Thyroid gland (tissue), 4 donors: ENCODE results near the gene TCF7L1. TPM values are rescaled to one million over a fixed set of nuclear protein-coding genes. Genes with fewer than 3 reads are reported as not detected.

Experiments used
- DNase-seq, 2 donors: peaks; one replicate each; pipeline ENCODE4 v3.0.0-alpha.2; 2019
- H3K27ac ChIP-seq, 3 donors: fragments of 200-600 bp; sonication (generic); 1 replicate in 2 of 3; 2 replicates in 1 of 3; pipeline ENCODE4 v1.5.1; 2016 to 2019; ENCODE audit warnings: mild to moderate bottlenecking in 1 of 3, moderate library complexity in 1 of 3
- H3K27me3 ChIP-seq: fragments of 200-600 bp; sonication (generic); one replicate; pipeline ENCODE4 v1.5.1; 2019
- H3K36me3 ChIP-seq, 2 donors: fragments of 200-600 bp; sonication (generic); one replicate each; pipeline ENCODE4 v1.5.1; 2016 to 2019
- H3K4me1 ChIP-seq, 2 donors: fragments of 200-600 bp; sonication (generic); one replicate each; pipeline ENCODE4 v1.5.1; 2017 to 2019
- H3K4me3 ChIP-seq, 3 donors: fragments of 200-600 bp; sonication (generic); replicated peaks in 1 of 3; 1 replicate in 2 of 3; 2 replicates in 1 of 3; pipeline ENCODE4 v1.5.1; 2016; ENCODE audit warnings: mild to moderate bottlenecking in 1 of 3
- H3K9me3 ChIP-seq: fragments of 200-600 bp; sonication (generic); one replicate; pipeline ENCODE4 v1.5.1; 2017
- CTCF ChIP-seq, 6 experiments: fragments of 200-600 bp in 3 of 6; fragments of 450-650 bp in 3 of 6; sonication (generic) in 3 of 6; IDR thresholded peaks; one replicate each; pipeline ENCODE4 v1.5.1; 2016 to 2019; ENCODE audit warnings: antibody characterized with exemption in 6 of 6, mild to moderate bottlenecking in 2 of 6, inconsistent platforms in 1 of 6, moderate library complexity in 1 of 6
- POLR2A ChIP-seq, 2 donors: fragments of 450-650 bp; IDR thresholded peaks; one replicate each; pipeline ENCODE4 v1.6.1; 2017; ENCODE audit warnings: antibody characterized with exemption in 2 of 2, mild to moderate bottlenecking in 2 of 2, moderate library complexity in 1 of 2
- WGBS, 2 donors: methylation state at CpG; one replicate each; pipeline ENCODE4 v1.1.5; 2017; 5-methylcytosine and 5-hydroxymethylcytosine counted together
- intact Hi-C: fragments of 100-400 bp; cut with DNase I; formaldehyde crosslinking; loops from one replicate; pipeline ENCODE4 v1.15.1; 2023
- total RNA-seq, 4 donors: library from RNA; depleted of rRNA; stranded (reverse); fragments of >200 nt; gene quantifications; one replicate each; pipeline ENCODE4 v1.2.3, GENCODE V29; 2016

The TCF7L1 gene
- total RNA-seq, 4 donors from 2014 or later, result 3.1 to 12.1 (median 8.7) TPM

DNA sequence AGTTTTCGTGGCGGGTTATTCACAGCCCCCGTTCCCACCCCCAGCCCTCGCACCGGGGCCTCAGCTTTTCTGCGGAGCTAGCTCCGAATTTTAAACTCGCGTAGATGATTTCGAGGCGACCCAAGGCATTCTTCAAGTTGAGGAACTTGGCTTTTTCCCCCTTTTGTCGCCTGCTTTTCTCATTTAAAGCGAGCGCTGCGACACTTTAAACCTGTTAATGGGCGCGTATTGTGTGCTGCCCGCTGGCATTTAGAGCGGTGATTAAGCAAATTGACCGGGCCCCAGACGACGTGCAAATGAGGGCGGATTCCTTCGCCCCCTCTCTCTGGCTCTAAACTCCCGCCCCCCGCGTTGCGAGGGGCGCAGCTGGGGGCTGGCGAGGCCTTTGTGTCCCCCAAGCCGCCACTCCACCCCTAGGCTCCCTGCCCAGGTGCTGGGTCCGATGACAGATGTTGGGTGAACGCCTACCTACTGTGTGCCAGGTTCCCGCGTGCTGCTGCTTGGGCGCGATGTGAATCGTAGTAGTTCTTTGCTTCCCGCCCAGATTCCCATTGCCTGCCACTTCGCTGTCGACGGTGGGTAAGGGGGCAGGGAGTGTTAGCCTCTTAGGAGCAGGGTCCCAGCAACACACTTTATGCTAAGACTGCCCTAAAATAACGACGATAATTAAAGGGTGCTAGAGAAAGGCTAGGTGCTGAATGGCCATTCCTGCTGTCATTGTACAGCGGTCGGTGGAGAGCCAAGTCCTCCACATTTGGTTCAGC lies 1.9 kb downstream of the TCF7L1 start:
- intact Hi-C loops, result loop anchor here (5.0 kb wide), 1 partner anchor 147 kb away; no protein-coding TSS in a partner anchor
- peak overlapping the region; percentile 80 to 91 (median 87) for H3K27ac ChIP-seq
- peak overlapping the region; percentile 12 to 88 (median 86) for H3K4me3 ChIP-seq
- DNase-seq, result peak in 1 of 2 donors; percentile 32
- peaks cover 40 to 48% of the 10 kb centered on the region in 2 donors for H3K4me1 ChIP-seq
- H3K36me3 ChIP-seq, result no peaks in the 10 kb centered on the region
- 48% methylated on average over 33 to 45 of the region's 46 CpGs for WGBS, 2 donors
- no peaks in the 10 kb centered on the region for H3K9me3 ChIP-seq
- H3K27me3 ChIP-seq, result no peaks in the 10 kb centered on the region
- TF ChIP-seq POLR2A (IDR thresholded peaks at IDR 0.05) (no peak), CTCF (IDR thresholded peaks at IDR 0.05) (peak in 1 of 6 experiments; percentile 2)

GRCh38 chr2:85135660-85135914 lies 2.4 kb downstream of the TCF7L1 start:
- Histone ChIP-seq H3K27me3 (no peaks in the 10 kb centered on the region), H3K27ac (peak overlapping the region in 1 of 3 donors; percentile 91), H3K4me3 (no peak overlapping the region), H3K9me3 (no peaks in the 10 kb centered on the region), H3K36me3 (no peaks in the 10 kb centered on the region), H3K4me1 (peaks cover 39 to 48% of the 10 kb centered on the region in 2 donors)
- intact Hi-C loops, result no loop called here
- no peak for DNase-seq
- no peak for TF ChIP-seq CTCF (IDR thresholded peaks at IDR 0.05)
- no peak for TF ChIP-seq POLR2A (IDR thresholded peaks at IDR 0.05)
- WGBS, 2 donors, result 75 to 76% methylated on average over 4 of the region's 4 CpGs

GRCh38 chr2:85137156-85137555 lies 4.0 kb downstream of the TCF7L1 start:
- Histone ChIP-seq H3K36me3 (no peaks in the 10 kb centered on the region), H3K27ac (peak overlapping the region; percentile 21 to 91 (median 24)), H3K27me3 (no peaks in the 10 kb centered on the region), H3K4me1 (peaks cover 39 to 46% of the 10 kb centered on the region in 2 donors), H3K4me3 (no peak overlapping the region), H3K9me3 (no peaks in the 10 kb centered on the region)
- WGBS, 2 donors, result 81 to 82% methylated on average over 1 of the region's 1 CpG
- intact Hi-C loops, result no loop called here
- peak in 1 of 2 donors; percentile 23 for DNase-seq
- TF ChIP-seq POLR2A (IDR thresholded peaks at IDR 0.05), result no peak
- TF ChIP-seq CTCF (IDR thresholded peaks at IDR 0.05), result no peak

GRCh38 chr2:85143463-85144082 lies 10.4 kb downstream of the TCF7L1 start:
- no peaks in the 10 kb centered on the region for H3K9me3 ChIP-seq
- no peaks in the 10 kb centered on the region for H3K27me3 ChIP-seq
- H3K27ac ChIP-seq, result peak overlapping the region in 2 of 3 donors; percentile 4 to 25
- WGBS, 2 donors, result 65 to 74% methylated on average over 8 of the region's 8 CpGs
- H3K4me1 ChIP-seq, result peaks cover 14 to 26% of the 10 kb centered on the region in 2 donors
- no peaks in the 10 kb centered on the region for H3K36me3 ChIP-seq
- no peak overlapping the region for H3K4me3 ChIP-seq
- TF ChIP-seq POLR2A (IDR thresholded peaks at IDR 0.05), result no peak
- TF ChIP-seq CTCF (IDR thresholded peaks at IDR 0.05), result no peak
- no peak for DNase-seq
- intact Hi-C loops, result no loop called here
